B cell (primary cell): ENCODE data around the gene PNKP. TPM values are rescaled to one million over a fixed set of nuclear protein-coding genes. Genes with fewer than 3 reads are reported as not detected.

Experiments used
- ATAC-seq: fragments of 200-7000 bp; cut with Tn5 transposase; one replicate; pipeline ENCODE4 v1.10.0; 2021; ENCODE audit warnings: low read depth, mild to moderate bottlenecking, moderate number of reproducible peaks, moderate library complexity
- CTCF ChIA-PET: fragments of 350-600 bp; sonication (Branson Sonifier 250); formaldehyde crosslinking; loops from one replicate; lab custom pipeline; 2021; ENCODE audit warnings: antibody characterized with exemption, inconsistent platforms; lab: Charles Lee
- POLR2A ChIA-PET: fragments of 350-600 bp; sonication (Branson Sonifier 250); formaldehyde crosslinking; loops from one replicate; lab custom pipeline; 2021; ENCODE audit warnings: antibody characterized with exemption; lab: Charles Lee
- DNase-seq: peaks from one replicate; pipeline ENCODE4 v3.0.0; 2013
- H2AFZ ChIP-seq: 2 replicates; pipeline ENCODE4 v1.6.1; 2012; ENCODE audit warnings: mild to moderate bottlenecking, low read depth, low read length; ENCODE audit not compliant: insufficient read depth, poor library complexity, severe bottlenecking
- H3K27ac ChIP-seq, 2 donors: 1 replicate in 1 of 2; 2 replicates in 1 of 2; pipeline ENCODE4 v1.5.1; 2012 to 2013; ENCODE audit warnings: low read length in 2 of 2, mild to moderate bottlenecking in 2 of 2, moderate library complexity in 1 of 2
- H3K27me3 ChIP-seq, 4 experiments: fragments of 200-600 bp in 1 of 4; sonication (generic) in 1 of 4; replicated peaks in 1 of 4; 1 replicate in 2 of 4; 2 replicates in 2 of 4; pipeline versions ENCODE4 v1.6.1 to v1.7.0; 2013 to 2016; ENCODE audit warnings: low read length in 3 of 4, mild to moderate bottlenecking in 2 of 4, mixed read lengths in 1 of 4, moderate library complexity in 1 of 4; ENCODE audit not compliant: insufficient read depth in 4 of 4, control insufficient read depth in 3 of 4; ENCODE audit errors: control extremely low read depth in 1 of 4
- H3K36me3 ChIP-seq, 2 experiments: replicated peaks in 1 of 2; 1 replicate in 1 of 2; 2 replicates in 1 of 2; pipeline versions ENCODE4 v1.6.1 to v1.7.1; 2013; ENCODE audit warnings: low read length in 1 of 2; ENCODE audit not compliant: insufficient read depth in 2 of 2, control insufficient read depth in 1 of 2; ENCODE audit errors: control extremely low read depth in 1 of 2, extremely low read depth in 1 of 2
- H3K4me1 ChIP-seq, 2 donors: fragments of 200-600 bp in 1 of 2; sonication (generic) in 1 of 2; 1 replicate in 1 of 2; 2 replicates in 1 of 2; pipeline versions ENCODE4 v1.5.1 to v1.6.1; 2013 to 2017; ENCODE audit warnings: low read length in 2 of 2; ENCODE audit not compliant: control insufficient read depth in 2 of 2, insufficient read depth in 2 of 2
- H3K4me2 ChIP-seq: replicated peaks from 2 replicates; pipeline ENCODE3; 2012; ENCODE audit warnings: mild to moderate bottlenecking, low read depth, low read length; ENCODE audit not compliant: poor library complexity, severe bottlenecking
- H3K4me3 ChIP-seq, 5 experiments: fragments of 200-600 bp in 1 of 5; sonication (generic) in 1 of 5; 1 replicate in 3 of 5; 2 replicates in 2 of 5; pipeline versions ENCODE4 v1.5.1 to v1.7.0; 2011 to 2016; ENCODE audit warnings: low read length in 4 of 5, mild to moderate bottlenecking in 4 of 5, low read depth in 2 of 5, control low read depth in 1 of 5, moderate library complexity in 1 of 5; ENCODE audit not compliant: insufficient read depth in 1 of 5; ENCODE audit errors: control extremely low read depth in 1 of 5, extremely low read depth in 1 of 5
- H3K79me2 ChIP-seq: fragments of 200-600 bp; sonication (generic); one replicate; pipeline ENCODE4 v1.6.0; 2016; ENCODE audit warnings: low read length; ENCODE audit not compliant: control insufficient read depth, insufficient read depth
- H3K9ac ChIP-seq: fragments of 200-600 bp; sonication (generic); 2 replicates; pipeline ENCODE4 v1.6.1; 2017; ENCODE audit warnings: mild to moderate bottlenecking, low read length, moderate library complexity
- H3K9me3 ChIP-seq, 3 donors: one replicate each; pipeline versions ENCODE4 v1.6.1 to v1.7.1; 2013; ENCODE audit warnings: low read length in 2 of 3; ENCODE audit not compliant: control insufficient read depth in 2 of 3, insufficient read depth in 1 of 3; ENCODE audit errors: control extremely low read depth in 1 of 3
- H4K20me1 ChIP-seq: 2 replicates; pipeline ENCODE4 v1.6.0; 2012; ENCODE audit warnings: mild to moderate bottlenecking, low read length; ENCODE audit not compliant: insufficient read depth, control insufficient read depth, poor library complexity, severe bottlenecking
- H3K27ac Mint-ChIP-seq: one replicate; pipeline ENCODE4 v1.8.0; 2021; ENCODE audit warnings: mixed read lengths
- H3K27me3 Mint-ChIP-seq: one replicate; pipeline ENCODE4 v1.8.0; 2021; ENCODE audit warnings: mixed read lengths
- H3K4me1 Mint-ChIP-seq: one replicate; pipeline ENCODE4 v1.8.0; 2021; ENCODE audit warnings: mixed read lengths
- H3K4me3 Mint-ChIP-seq: one replicate; pipeline ENCODE4 v1.8.0; 2021; ENCODE audit warnings: mixed read lengths
- H3K9me3 Mint-ChIP-seq: one replicate; pipeline ENCODE4 v1.8.0; 2022; ENCODE audit warnings: mixed read lengths; ENCODE audit not compliant: insufficient read depth
- WGBS: methylation state at CpG from one replicate; pipeline ENCODE4 v1.1.5; 2013; ENCODE audit warnings: missing lambda C conversion rate; ENCODE audit not compliant: insufficient coverage; 5-methylcytosine and 5-hydroxymethylcytosine counted together
- intact Hi-C: fragments of 100-400 bp; cut with micrococcal nuclease; formaldehyde crosslinking; loops from one replicate; pipeline ENCODE4 v1.10.0; 2022
- polyA plus RNA-seq: library from polyadenylated mRNA; depleted of rRNA; stranded (reverse); fragments of >200 nt; gene quantifications from 2 replicates; pipeline ENCODE4 v1.2.3, GENCODE V29; 2012
- total RNA-seq, 2 donors: library from RNA; stranded (reverse); fragments of 120-200 nt in 1 of 2; gene quantifications; 1 replicate in 1 of 2; 2 replicates in 1 of 2; pipeline versions ENCODE4 v1.2.3 to v1.2.4, GENCODE V29; 2013 to 2022
- TF ChIP-seq, protein P1 (sequence below): fragments of 200-600 bp; IDR thresholded peaks from one replicate; pipeline ENCODE4 v1.8.0; 2022; ENCODE audit warnings: antibody characterized with exemption, mild to moderate bottlenecking

PNKP gene
- total and polyA plus RNA-seq, 2 donors (not counting 1 experiment from before 2014, with no cell fraction given) = 173 to 274 TPM

DNA sequence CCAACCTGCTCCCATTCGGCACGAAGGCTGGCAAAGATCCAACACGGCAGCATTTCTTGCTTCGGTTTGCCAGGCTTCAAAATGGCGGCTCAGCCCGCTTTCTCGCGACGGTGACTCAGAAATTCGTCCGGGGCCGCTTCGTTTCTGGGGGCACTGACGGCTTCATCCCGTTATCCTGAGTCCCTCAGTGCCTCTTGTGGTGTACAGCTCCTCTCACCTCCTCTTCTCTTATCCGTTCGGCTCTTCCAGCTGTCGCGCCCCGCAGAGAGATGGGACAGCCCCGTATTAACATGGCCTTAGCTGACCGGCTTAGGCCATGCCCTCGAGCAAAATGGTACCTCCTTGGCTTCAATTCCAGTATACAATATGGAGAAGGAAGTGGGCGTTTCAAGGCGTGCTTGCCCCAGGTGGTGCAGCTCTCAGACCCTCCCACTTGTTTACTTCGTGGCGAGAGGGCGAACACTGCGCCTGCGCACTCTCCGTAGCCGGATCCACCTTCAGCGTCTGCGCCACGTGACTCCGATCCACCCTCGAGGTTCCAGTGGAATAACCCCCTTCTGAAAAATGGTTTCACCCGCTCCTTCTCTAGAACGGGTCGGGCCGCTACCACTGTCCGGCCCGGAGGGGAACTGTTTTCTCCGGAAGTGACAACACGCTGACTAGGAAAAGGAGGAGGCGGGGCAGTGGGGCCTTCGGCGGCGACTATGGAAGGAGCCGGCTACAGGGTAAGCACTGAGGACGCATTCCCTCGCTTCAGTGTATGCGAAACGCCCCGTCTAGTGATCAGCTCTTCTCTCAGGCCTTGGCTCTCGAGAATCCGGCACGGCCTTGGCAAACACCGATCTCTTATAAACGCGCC, 9.9 kb upstream of the PNKP start, which contains the start of the genes AKT1S1 and TBC1D17:
AKT1S1 (minus strand) TSS at position 336 of the 859 bp plus-strand sequence. CDS start 4,060 bp downstream, outside the sequence.
TBC1D17 (plus strand) TSS at position 683 of the 859 bp plus-strand sequence; CDS start at position 705, 22 bp downstream.
- Mint-ChIP-seq H3K27ac (no peak within 1 kb of the TSS), H3K27me3 (no peaks in the 10 kb centered on the region), H3K4me3 (no peak within 1 kb of the TSS), H3K9me3 (no peaks in the 10 kb centered on the region), H3K4me1 (peaks cover 21% of the 10 kb centered on the region)
- H3K79me2 ChIP-seq = peaks cover 36% of the 10 kb centered on the region
- DNase-seq (peak; percentile 100), ATAC-seq (peak; percentile 65)
- ChIA-PET CTCF (interaction anchor here (0.9 to 1.5 kb wide), 5 partner anchors 17 to 110 kb away, joined by 3 to 4 read pairs (median 3); partner anchors contain the start of genes FUZ and NUP62), POLR2A (interaction anchor here (0.6 to 2.6 kb wide), 19 partner anchors 8 to 1258 kb away, joined by 3 to 30 read pairs (median 6); partner anchors contain the start of genes AP2A1, ATF5, FUZ and IL4I1)
- H3K9me3 ChIP-seq = no peaks in the 10 kb centered on the region
- peaks cover 0 to 36% of the 10 kb centered on the region in 2 experiments for H3K36me3 ChIP-seq
- no peaks in the 10 kb centered on the region for H3K27me3 ChIP-seq
- H3K4me3 ChIP-seq = peak within 1 kb of the TSS; percentile 85 to 96 (median 95)
- H3K9ac ChIP-seq = peak within 1 kb of the TSS; percentile 99
- WGBS = under 1% methylated on average over 60 of the region's 61 CpGs
- H3K27ac ChIP-seq = peak within 1 kb of the TSS; percentile 94 to 98
- peaks cover 12 to 20% of the 10 kb centered on the region in 2 donors for H3K4me1 ChIP-seq
- peak within 1 kb of the TSS; percentile 93 for H3K4me2 ChIP-seq
- peaks cover 40% of the 10 kb centered on the region for H4K20me1 ChIP-seq
- intact Hi-C loops = loop anchor here (1.0 to 2.0 kb wide), 9 partner anchors 8 to 1004 kb away; partner anchors contain the start of genes ATF5, FUZ, NUP62 and PPP1R15A
- TF ChIP-seq, protein P1, sequence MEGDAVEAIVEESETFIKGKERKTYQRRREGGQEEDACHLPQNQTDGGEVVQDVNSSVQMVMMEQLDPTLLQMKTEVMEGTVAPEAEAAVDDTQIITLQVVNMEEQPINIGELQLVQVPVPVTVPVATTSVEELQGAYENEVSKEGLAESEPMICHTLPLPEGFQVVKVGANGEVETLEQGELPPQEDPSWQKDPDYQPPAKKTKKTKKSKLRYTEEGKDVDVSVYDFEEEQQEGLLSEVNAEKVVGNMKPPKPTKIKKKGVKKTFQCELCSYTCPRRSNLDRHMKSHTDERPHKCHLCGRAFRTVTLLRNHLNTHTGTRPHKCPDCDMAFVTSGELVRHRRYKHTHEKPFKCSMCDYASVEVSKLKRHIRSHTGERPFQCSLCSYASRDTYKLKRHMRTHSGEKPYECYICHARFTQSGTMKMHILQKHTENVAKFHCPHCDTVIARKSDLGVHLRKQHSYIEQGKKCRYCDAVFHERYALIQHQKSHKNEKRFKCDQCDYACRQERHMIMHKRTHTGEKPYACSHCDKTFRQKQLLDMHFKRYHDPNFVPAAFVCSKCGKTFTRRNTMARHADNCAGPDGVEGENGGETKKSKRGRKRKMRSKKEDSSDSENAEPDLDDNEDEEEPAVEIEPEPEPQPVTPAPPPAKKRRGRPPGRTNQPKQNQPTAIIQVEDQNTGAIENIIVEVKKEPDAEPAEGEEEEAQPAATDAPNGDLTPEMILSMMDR = no peak
- H2AFZ ChIP-seq = peak within 1 kb of the TSS; percentile 83
